GM19372 (cell line): ENCODE data around the gene FOXL2NB.

ENCODE experiments used
- ATAC-seq: cut with Tn5 transposase; IDR thresholded peaks from one replicate; pipeline ENCODE4 v1.9.1; 2021; ENCODE audit warnings: mild to moderate bottlenecking, low read depth, moderate library complexity; ENCODE audit not compliant: unreplicated experiment

Gene FOXL2NB

DNA sequence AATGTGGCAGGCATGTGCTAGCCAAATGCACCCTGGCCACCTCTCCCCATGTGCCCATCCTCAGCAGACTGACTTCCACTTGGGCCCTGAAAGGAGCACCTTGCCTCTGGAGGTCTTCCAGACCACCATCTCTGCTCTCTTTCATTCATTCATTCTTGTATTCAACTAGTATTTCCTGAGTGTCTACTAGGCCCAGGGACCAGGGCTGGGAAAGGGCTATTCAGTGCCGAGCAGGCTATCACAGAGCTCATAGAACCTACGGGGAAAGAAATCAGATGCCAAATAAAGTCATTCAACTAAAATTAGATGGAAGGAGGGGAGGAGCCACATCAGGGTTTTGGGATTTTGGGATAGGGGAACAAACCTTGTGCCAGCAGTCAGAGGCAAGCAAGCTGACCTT is 40.2 kb downstream of the FOXL2NB start:
- no peak for ATAC-seq

DNA sequence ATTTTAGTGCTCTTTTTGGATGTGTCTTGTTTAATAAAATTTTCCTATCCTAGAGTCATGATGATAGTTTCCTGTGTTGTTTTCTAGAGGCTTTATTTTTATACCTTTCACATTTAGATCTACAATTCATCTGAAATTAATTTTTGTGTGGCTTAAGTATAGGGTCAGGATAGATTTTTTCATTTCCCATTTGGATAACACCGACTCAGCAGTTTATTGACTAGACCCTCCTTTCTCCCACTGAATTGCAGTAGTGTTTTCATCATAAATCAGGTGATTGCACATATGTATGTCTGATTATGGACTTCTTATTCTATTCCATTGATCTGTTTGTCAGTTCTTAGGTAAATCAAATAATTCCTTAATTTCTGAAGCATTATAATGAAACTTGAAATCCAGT is 48.7 kb downstream of the FOXL2NB start:
- ATAC-seq, result no peak
